CD4-positive, alpha-beta T cell (primary cell): Measurements from ENCODE around the gene FAM3A. TPM values are rescaled to one million over a fixed set of nuclear protein-coding genes. Genes with fewer than 3 reads are reported as not detected.

ENCODE experiments used
- ATAC-seq: fragments of 200-7000 bp; cut with Tn5 transposase; one replicate; pipeline ENCODE4 v1.10.0; 2022; ENCODE audit warnings: mild to moderate bottlenecking; ENCODE audit not compliant: poor library complexity
- CTCF ChIA-PET: fragments of 350-600 bp; sonication (Branson Sonifier 250); formaldehyde crosslinking; loops from one replicate; lab custom pipeline; 2021; ENCODE audit warnings: antibody characterized with exemption, inconsistent platforms; lab: Charles Lee
- POLR2A ChIA-PET: fragments of 350-600 bp; sonication (Branson Sonifier 250); formaldehyde crosslinking; loops from one replicate; lab custom pipeline; 2021; ENCODE audit warnings: antibody characterized with exemption, inconsistent platforms; lab: Charles Lee
- DNase-seq, 14 experiments: peaks; one replicate each; pipeline ENCODE4 v3.0.0-alpha.2; 2013 to 2020; ENCODE audit warnings: mixed read lengths in 2 of 14
- H3K27ac ChIP-seq, 2 donors: one replicate each; pipeline versions ENCODE4 v1.5.1 to v1.7.0; 2013; ENCODE audit warnings: low read length in 2 of 2, low read depth in 1 of 2, mild to moderate bottlenecking in 1 of 2
- H3K27me3 ChIP-seq, 2 experiments: 1 replicate in 1 of 2; 2 replicates in 1 of 2; pipeline versions ENCODE4 v1.6.1 to v1.7.0; 2013; ENCODE audit warnings: low read length in 2 of 2, control low read depth in 1 of 2, mild to moderate bottlenecking in 1 of 2, moderate library complexity in 1 of 2; ENCODE audit not compliant: insufficient read depth in 2 of 2, control insufficient read depth in 1 of 2
- H3K36me3 ChIP-seq: one replicate; pipeline ENCODE4 v1.6.1; 2013; ENCODE audit warnings: low read length, control low read depth; ENCODE audit not compliant: insufficient read depth
- H3K4me1 ChIP-seq: one replicate; pipeline ENCODE4 v1.6.1; 2013; ENCODE audit warnings: low read length, control low read depth; ENCODE audit not compliant: insufficient read depth
- H3K4me3 ChIP-seq: one replicate; pipeline ENCODE4 v1.5.1; 2013; ENCODE audit warnings: mild to moderate bottlenecking, low read length, moderate library complexity
- H3K9me3 ChIP-seq, 2 experiments: 1 replicate in 1 of 2; 2 replicates in 1 of 2; pipeline versions ENCODE4 v1.6.1 to v1.7.0; 2013; ENCODE audit warnings: low read length in 2 of 2, mild to moderate bottlenecking in 2 of 2, control low read depth in 1 of 2, moderate library complexity in 1 of 2; ENCODE audit not compliant: control insufficient read depth in 1 of 2, insufficient read depth in 1 of 2
- H3K27ac Mint-ChIP-seq: one replicate; pipeline ENCODE4 v1.8.0; 2020; ENCODE audit warnings: mixed read lengths
- H3K27me3 Mint-ChIP-seq: one replicate; pipeline ENCODE4 v1.8.0; 2021; ENCODE audit warnings: mixed read lengths
- H3K36me3 Mint-ChIP-seq: one replicate; pipeline ENCODE4 v1.8.0; 2021; ENCODE audit warnings: low read depth, mixed read lengths
- H3K4me1 Mint-ChIP-seq: one replicate; pipeline ENCODE4 v1.8.0; 2021; ENCODE audit warnings: low read depth, mixed read lengths
- H3K4me3 Mint-ChIP-seq: one replicate; pipeline ENCODE4 v1.8.0; 2020; ENCODE audit warnings: mild to moderate bottlenecking, mixed read lengths
- H3K9me3 Mint-ChIP-seq: one replicate; pipeline ENCODE4 v1.8.0; 2020; ENCODE audit warnings: mixed read lengths
- intact Hi-C, 2 experiments: fragments of 100-400 bp; cut with DNase I in 1 of 2; cut with micrococcal nuclease in 1 of 2; formaldehyde crosslinking; loops; one replicate each; pipeline versions ENCODE4 v1.15.1 to v1.9.0; 2023 to 2025; cut with DNase I, micrococcal nuclease
- total RNA-seq, 174 experiments: library from RNA in 2 of 174; stranded (reverse) in 2 of 174; gene quantifications; one replicate each; pipeline ENCODE4 v1.2.3 and lab custom pipeline; 2021 to 2026
- TF ChIP-seq, protein P1 (sequence below): fragments of 200-600 bp; IDR thresholded peaks from one replicate; pipeline ENCODE4 v1.8.0; 2022; ENCODE audit warnings: antibody characterized with exemption, mild to moderate bottlenecking

FAM3A gene
- total RNA-seq, 2 experiments from 2014 or later, result 36.1 to 38.2 TPM

- peaks cover 19% of the 10 kb centered on the region for H3K36me3 Mint-ChIP-seq
- H3K27me3 ChIP-seq, result no peaks in the 10 kb centered on the region
- H3K27ac ChIP-seq, result no peak overlapping the region
- intact Hi-C loops, result no loop called here
- H3K36me3 ChIP-seq, result peaks cover 61% of the 10 kb centered on the region
- DNase-seq (peak in 1 of 14 experiments; percentile 0), ATAC-seq (no peak)
- no peaks in the 10 kb centered on the region for H3K4me1 ChIP-seq
- H3K27ac Mint-ChIP-seq, result no peak overlapping the region
- TF ChIP-seq, protein P1, sequence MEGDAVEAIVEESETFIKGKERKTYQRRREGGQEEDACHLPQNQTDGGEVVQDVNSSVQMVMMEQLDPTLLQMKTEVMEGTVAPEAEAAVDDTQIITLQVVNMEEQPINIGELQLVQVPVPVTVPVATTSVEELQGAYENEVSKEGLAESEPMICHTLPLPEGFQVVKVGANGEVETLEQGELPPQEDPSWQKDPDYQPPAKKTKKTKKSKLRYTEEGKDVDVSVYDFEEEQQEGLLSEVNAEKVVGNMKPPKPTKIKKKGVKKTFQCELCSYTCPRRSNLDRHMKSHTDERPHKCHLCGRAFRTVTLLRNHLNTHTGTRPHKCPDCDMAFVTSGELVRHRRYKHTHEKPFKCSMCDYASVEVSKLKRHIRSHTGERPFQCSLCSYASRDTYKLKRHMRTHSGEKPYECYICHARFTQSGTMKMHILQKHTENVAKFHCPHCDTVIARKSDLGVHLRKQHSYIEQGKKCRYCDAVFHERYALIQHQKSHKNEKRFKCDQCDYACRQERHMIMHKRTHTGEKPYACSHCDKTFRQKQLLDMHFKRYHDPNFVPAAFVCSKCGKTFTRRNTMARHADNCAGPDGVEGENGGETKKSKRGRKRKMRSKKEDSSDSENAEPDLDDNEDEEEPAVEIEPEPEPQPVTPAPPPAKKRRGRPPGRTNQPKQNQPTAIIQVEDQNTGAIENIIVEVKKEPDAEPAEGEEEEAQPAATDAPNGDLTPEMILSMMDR, result no peak
- CTCF ChIA-PET, result no interaction called here
- POLR2A ChIA-PET, result no interaction called here
- H3K4me3 Mint-ChIP-seq, result no peak overlapping the region
- H3K9me3 ChIP-seq, result no peaks in the 10 kb centered on the region
- no peak overlapping the region for H3K4me3 ChIP-seq
- H3K27me3 Mint-ChIP-seq, result no peaks in the 10 kb centered on the region
- no peaks in the 10 kb centered on the region for H3K4me1 Mint-ChIP-seq
- no peaks in the 10 kb centered on the region for H3K9me3 Mint-ChIP-seq
Measured at GRCh38 chrX:154467556-154467955, 48.5 kb downstream of the FAM3A start.

- Mint-ChIP-seq H3K27me3 (no peaks in the 10 kb centered on the region), H3K9me3 (no peaks in the 10 kb centered on the region), H3K27ac (no peak overlapping the region), H3K4me1 (no peaks in the 10 kb centered on the region), H3K36me3 (peaks cover 21% of the 10 kb centered on the region), H3K4me3 (no peak overlapping the region)
- no peak overlapping the region for H3K27ac ChIP-seq
- ATAC-seq (no peak), DNase-seq (no peak)
- ChIA-PET POLR2A (no interaction called here), CTCF (no interaction called here)
- TF ChIP-seq, protein P1, result no peak
- intact Hi-C loops, result no loop called here
- no peaks in the 10 kb centered on the region for H3K27me3 ChIP-seq
- no peaks in the 10 kb centered on the region for H3K4me1 ChIP-seq
- peaks cover 66% of the 10 kb centered on the region for H3K36me3 ChIP-seq
- no peaks in the 10 kb centered on the region for H3K9me3 ChIP-seq
- no peak overlapping the region for H3K4me3 ChIP-seq
Measured at GRCh38 chrX:154466907-154467306, 49.1 kb downstream of the FAM3A start.

GRCh38 chrX:154466036-154466435, 50.0 kb downstream of the FAM3A start:
- Histone ChIP-seq H3K4me1 (no peaks in the 10 kb centered on the region), H3K27ac (no peak overlapping the region), H3K27me3 (no peaks in the 10 kb centered on the region), H3K9me3 (no peaks in the 10 kb centered on the region), H3K36me3 (peaks cover 69% of the 10 kb centered on the region), H3K4me3 (no peak overlapping the region)
- ChIA-PET CTCF (no interaction called here), POLR2A (no interaction called here)
- no peak overlapping the region for H3K27ac Mint-ChIP-seq
- TF ChIP-seq, protein P1, result no peak
- intact Hi-C loops, result no loop called here
- no peaks in the 10 kb centered on the region for H3K9me3 Mint-ChIP-seq
- no peaks in the 10 kb centered on the region for H3K4me1 Mint-ChIP-seq
- peaks cover 26% of the 10 kb centered on the region for H3K36me3 Mint-ChIP-seq
- H3K4me3 Mint-ChIP-seq, result no peak overlapping the region
- ATAC-seq, result no peak
- no peak for DNase-seq
- H3K27me3 Mint-ChIP-seq, result no peaks in the 10 kb centered on the region
